Stimulated activated naive CD8-positive, alpha-beta T cell treated with anti-CD3 and anti-CD28 coated beads, Interleukin-15, amount 100 ng/mL, for 72 hours (primary cell): ENCODE results near the gene ECSIT.

Experiments used
- ATAC-seq: fragments of 150-1000 bp; cut with Tn5 transposase; 2 replicates; pipeline ENCODE4 v1.10.0; 2021; ENCODE audit warnings: mild to moderate bottlenecking, moderate library complexity
- DNase-seq, 2 donors: peaks; one replicate each; pipeline ENCODE4 v3.0.0; 2021 to 2022
- H3K27ac Mint-ChIP-seq, 2 donors: one replicate each; pipeline ENCODE4 v1.8.0; 2022; ENCODE audit warnings: mild to moderate bottlenecking in 2 of 2, mixed read lengths in 2 of 2, moderate library complexity in 2 of 2
- H3K27me3 Mint-ChIP-seq: one replicate; pipeline ENCODE4 v1.8.0; 2022; ENCODE audit warnings: mixed read lengths
- H3K4me1 Mint-ChIP-seq: one replicate; pipeline ENCODE4 v1.8.0; 2022; ENCODE audit warnings: mild to moderate bottlenecking, mixed read lengths
- H3K4me3 Mint-ChIP-seq, 2 donors: one replicate each; pipeline ENCODE4 v1.8.0; 2022; ENCODE audit warnings: mild to moderate bottlenecking in 2 of 2, mixed read lengths in 2 of 2, moderate library complexity in 1 of 2
- H3K9me3 Mint-ChIP-seq, 2 donors: one replicate each; pipeline ENCODE4 v1.8.0; 2022; ENCODE audit warnings: mixed read lengths in 2 of 2

Gene ECSIT

GRCh38 chr19:11534948-11535347, 6.0 kb upstream of the ECSIT start:
- DNase-seq, result no peak
- no peak for ATAC-seq
- Mint-ChIP-seq H3K4me1 (peaks cover 43% of the 10 kb centered on the region), H3K27me3 (peaks cover 26% of the 10 kb centered on the region), H3K27ac (no peak overlapping the region), H3K9me3 (no peaks in the 10 kb centered on the region), H3K4me3 (no peak overlapping the region)

DNA sequence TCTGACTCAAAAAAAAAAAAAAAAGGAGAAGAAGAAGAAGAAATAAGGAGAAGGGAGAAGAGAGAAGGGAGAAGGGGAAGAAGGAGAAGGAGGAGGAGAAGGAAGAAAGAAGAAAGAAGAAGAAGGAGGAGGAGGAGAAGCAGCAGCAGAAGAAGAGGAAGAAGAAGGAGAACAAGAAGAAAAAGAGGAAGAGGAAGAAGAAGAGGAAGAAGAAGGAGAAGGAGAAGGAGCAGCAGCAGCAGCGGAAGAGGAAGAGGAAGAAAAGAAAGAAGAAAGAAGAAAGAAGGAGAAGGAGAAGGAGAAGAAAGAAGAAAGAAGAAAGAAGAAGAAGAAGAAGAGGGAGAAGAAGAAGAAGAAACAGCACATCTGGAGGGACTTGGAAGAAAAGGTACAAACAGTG, 5.6 kb upstream of the ECSIT start:
- peaks cover 22% of the 10 kb centered on the region for H3K27me3 Mint-ChIP-seq
- peaks cover 43% of the 10 kb centered on the region for H3K4me1 Mint-ChIP-seq
- no peak overlapping the region for H3K4me3 Mint-ChIP-seq
- no peak for DNase-seq
- ATAC-seq, result no peak
- H3K27ac Mint-ChIP-seq, result no peak overlapping the region
- H3K9me3 Mint-ChIP-seq, result no peaks in the 10 kb centered on the region

DNA sequence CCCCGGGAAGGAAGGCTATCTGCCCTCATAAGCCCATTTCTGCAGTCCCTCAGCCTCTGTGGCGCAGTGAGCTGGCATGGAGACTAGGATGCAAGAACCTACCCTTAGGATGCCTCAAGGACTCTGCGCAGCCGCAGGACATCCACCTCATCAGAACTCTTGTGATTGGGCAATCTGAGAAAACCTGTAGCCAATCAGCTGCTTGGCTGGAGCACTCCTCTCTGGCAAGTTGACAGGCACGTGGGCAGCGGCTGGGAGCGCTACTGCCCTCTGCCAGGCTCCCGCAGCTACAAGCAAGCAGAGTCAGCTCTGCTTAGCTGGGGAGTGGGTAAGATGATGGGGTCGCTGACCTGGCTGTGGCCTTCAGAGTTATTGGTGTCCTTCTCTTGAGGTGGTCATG, 1.5 kb upstream of the ECSIT start:
- Mint-ChIP-seq H3K9me3 (no peaks in the 10 kb centered on the region), H3K4me3 (no peak overlapping the region), H3K4me1 (peaks cover 33% of the 10 kb centered on the region), H3K27ac (no peak overlapping the region), H3K27me3 (peaks cover 6% of the 10 kb centered on the region)
- DNase-seq (peak; percentile 56 to 66), ATAC-seq (peak; percentile 10)

- Mint-ChIP-seq H3K27ac (no peak overlapping the region), H3K9me3 (no peaks in the 10 kb centered on the region), H3K27me3 (no peaks in the 10 kb centered on the region), H3K4me1 (no peaks in the 10 kb centered on the region), H3K4me3 (no peak overlapping the region)
- DNase-seq (no peak), ATAC-seq (no peak)
Measured at GRCh38 chr19:11519138-11519537, 9.8 kb downstream of the ECSIT start.

- no peak for ATAC-seq
- H3K27ac Mint-ChIP-seq, result no peak overlapping the region
- H3K4me1 Mint-ChIP-seq, result no peaks in the 10 kb centered on the region
- no peak for DNase-seq
- H3K27me3 Mint-ChIP-seq, result no peaks in the 10 kb centered on the region
- H3K4me3 Mint-ChIP-seq, result no peak overlapping the region
- H3K9me3 Mint-ChIP-seq, result no peaks in the 10 kb centered on the region
Measured at GRCh38 chr19:11513946-11514345, 15.0 kb downstream of the ECSIT start.

DNA sequence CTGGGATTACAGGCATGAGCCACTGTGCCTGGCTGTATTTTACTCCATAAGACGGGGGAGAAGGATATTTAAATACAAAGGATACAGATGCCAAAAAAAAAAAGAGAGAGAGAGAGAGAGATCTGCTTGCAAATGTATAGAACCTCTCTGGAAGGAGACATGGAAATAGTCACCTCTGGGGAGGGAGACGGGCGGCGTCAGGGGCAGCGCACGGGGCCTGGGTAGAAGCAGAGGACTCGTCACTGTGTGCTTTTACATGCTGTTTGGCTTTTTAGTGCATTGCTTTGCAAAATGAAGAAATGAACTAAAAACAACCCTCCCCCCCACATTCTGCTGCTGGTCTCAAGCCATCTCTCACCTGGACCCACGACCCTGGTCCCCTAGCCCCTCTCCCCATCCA, 18.5 kb downstream of the ECSIT start:
- DNase-seq (no peak), ATAC-seq (no peak)
- no peaks in the 10 kb centered on the region for H3K9me3 Mint-ChIP-seq
- no peaks in the 10 kb centered on the region for H3K27me3 Mint-ChIP-seq
- peaks cover 24% of the 10 kb centered on the region for H3K4me1 Mint-ChIP-seq
- H3K27ac Mint-ChIP-seq, result no peak overlapping the region
- H3K4me3 Mint-ChIP-seq, result no peak overlapping the region

GRCh38 chr19:11507370-11508078, 21.4 kb downstream of the ECSIT start:
- peak overlapping the region; percentile 96 for H3K4me3 Mint-ChIP-seq
- H3K4me1 Mint-ChIP-seq, result peaks cover 38% of the 10 kb centered on the region
- H3K27me3 Mint-ChIP-seq, result no peaks in the 10 kb centered on the region
- H3K9me3 Mint-ChIP-seq, result no peaks in the 10 kb centered on the region
- DNase-seq (no peak), ATAC-seq (no peak)
- peak overlapping the region in 1 of 2 donors; percentile 40 for H3K27ac Mint-ChIP-seq

- ATAC-seq, result no peak
- Mint-ChIP-seq H3K9me3 (no peaks in the 10 kb centered on the region), H3K27me3 (no peaks in the 10 kb centered on the region), H3K27ac (peak overlapping the region; percentile 47 to 74), H3K4me1 (peaks cover 38% of the 10 kb centered on the region), H3K4me3 (peak overlapping the region; percentile 96)
- DNase-seq, result no peak
Measured at GRCh38 chr19:11506967-11507366, 22.0 kb downstream of the ECSIT start.

GRCh38 chr19:11506101-11506555, 22.8 kb downstream of the ECSIT start:
- peak overlapping the region; percentile 96 for H3K4me3 Mint-ChIP-seq
- no peaks in the 10 kb centered on the region for H3K9me3 Mint-ChIP-seq
- DNase-seq (no peak), ATAC-seq (peak; percentile 35)
- H3K4me1 Mint-ChIP-seq, result peaks cover 38% of the 10 kb centered on the region
- H3K27ac Mint-ChIP-seq, result peak overlapping the region; percentile 85 to 96
- H3K27me3 Mint-ChIP-seq, result no peaks in the 10 kb centered on the region

DNA sequence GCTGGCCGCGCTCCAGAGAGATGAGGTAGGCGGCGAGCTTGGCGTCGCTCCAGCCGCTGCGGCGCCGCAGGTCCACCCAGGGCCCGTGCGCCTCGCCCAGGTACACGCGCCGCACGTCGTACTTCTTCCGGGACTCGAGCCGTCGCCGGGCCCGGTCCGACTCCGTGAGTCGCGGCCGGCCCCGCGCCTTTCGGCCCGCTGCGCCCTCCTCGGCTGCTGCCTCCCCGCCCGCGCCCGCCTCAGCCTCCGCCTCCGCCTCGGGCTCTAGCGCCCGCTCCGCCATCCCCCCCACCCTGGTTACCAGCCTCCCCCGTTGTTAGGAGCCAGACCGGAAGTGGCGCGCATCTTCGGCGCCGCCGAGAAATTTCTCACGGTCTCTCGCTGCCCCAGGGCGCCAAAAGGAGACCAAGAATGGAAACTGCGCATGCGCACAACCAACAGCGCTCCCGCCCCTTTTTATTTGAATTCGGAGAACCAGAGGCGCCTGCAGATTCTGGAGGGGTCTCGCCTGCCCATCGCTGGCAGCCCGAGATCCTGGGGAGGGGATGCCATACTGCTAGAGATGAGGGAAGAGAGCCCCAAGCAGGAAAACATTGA, 23.3 kb downstream of the ECSIT start, which contains the start of gene ZNF653:
Gene ZNF653, minus strand, starts transcription at position 336 of the 597 bp plus-strand sequence. Its CDS starts 53 bp downstream, at position 283.
- Mint-ChIP-seq H3K4me3 (peak within 1 kb of the TSS; percentile 96), H3K9me3 (no peaks in the 10 kb centered on the region), H3K27me3 (no peaks in the 10 kb centered on the region), H3K4me1 (peaks cover 38% of the 10 kb centered on the region), H3K27ac (peak within 1 kb of the TSS; percentile 91 to 96)
- peak; percentile 94 to 95 for DNase-seq
- peak; percentile 84 for ATAC-seq

GRCh38 chr19:11505032-11505503, 23.9 kb downstream of the ECSIT start:
- ATAC-seq (peak; percentile 95), DNase-seq (peak; percentile 93 to 96)
- Mint-ChIP-seq H3K4me1 (peaks cover 41% of the 10 kb centered on the region), H3K9me3 (no peaks in the 10 kb centered on the region), H3K27ac (peak overlapping the region; percentile 91 to 96), H3K27me3 (no peaks in the 10 kb centered on the region), H3K4me3 (peak overlapping the region; percentile 91 to 96)

DNA sequence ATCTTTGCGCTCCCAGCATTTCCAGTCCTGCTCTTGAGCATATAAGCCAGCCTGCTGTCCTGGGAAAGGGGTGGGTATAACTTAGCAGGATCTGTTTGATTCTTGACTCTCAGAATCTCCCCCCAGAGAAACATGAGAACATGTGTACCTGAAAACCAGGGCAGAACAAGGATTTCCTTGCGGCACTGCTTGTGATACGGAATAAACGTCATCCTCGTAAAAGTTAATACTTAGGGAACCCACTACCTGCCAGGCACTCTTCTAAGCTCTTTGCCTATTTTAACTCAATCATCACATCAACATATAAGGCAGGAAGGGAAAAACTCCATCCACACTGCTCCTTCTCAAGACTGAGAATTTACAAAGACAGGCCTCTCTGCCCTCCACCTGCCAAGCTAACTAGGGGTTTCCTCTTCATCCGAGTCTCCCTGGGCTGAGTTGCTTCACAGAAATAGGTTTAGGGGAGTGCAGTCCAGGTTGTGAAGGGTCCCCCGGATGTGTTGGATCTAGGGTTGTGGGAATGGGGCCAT, 24.4 kb downstream of the ECSIT start:
- no peak for ATAC-seq
- no peaks in the 10 kb centered on the region for H3K9me3 Mint-ChIP-seq
- peak overlapping the region; percentile 91 to 96 for H3K4me3 Mint-ChIP-seq
- H3K4me1 Mint-ChIP-seq, result peaks cover 45% of the 10 kb centered on the region
- no peak for DNase-seq
- H3K27me3 Mint-ChIP-seq, result no peaks in the 10 kb centered on the region
- peak overlapping the region; percentile 91 to 96 for H3K27ac Mint-ChIP-seq

- DNase-seq, result no peak
- no peaks in the 10 kb centered on the region for H3K9me3 Mint-ChIP-seq
- no peak overlapping the region for H3K27ac Mint-ChIP-seq
- H3K27me3 Mint-ChIP-seq, result no peaks in the 10 kb centered on the region
- peaks cover 19% of the 10 kb centered on the region for H3K4me1 Mint-ChIP-seq
- no peak overlapping the region for H3K4me3 Mint-ChIP-seq
- no peak for ATAC-seq
Measured at GRCh38 chr19:11499890-11500420, 29.0 kb downstream of the ECSIT start.

DNA sequence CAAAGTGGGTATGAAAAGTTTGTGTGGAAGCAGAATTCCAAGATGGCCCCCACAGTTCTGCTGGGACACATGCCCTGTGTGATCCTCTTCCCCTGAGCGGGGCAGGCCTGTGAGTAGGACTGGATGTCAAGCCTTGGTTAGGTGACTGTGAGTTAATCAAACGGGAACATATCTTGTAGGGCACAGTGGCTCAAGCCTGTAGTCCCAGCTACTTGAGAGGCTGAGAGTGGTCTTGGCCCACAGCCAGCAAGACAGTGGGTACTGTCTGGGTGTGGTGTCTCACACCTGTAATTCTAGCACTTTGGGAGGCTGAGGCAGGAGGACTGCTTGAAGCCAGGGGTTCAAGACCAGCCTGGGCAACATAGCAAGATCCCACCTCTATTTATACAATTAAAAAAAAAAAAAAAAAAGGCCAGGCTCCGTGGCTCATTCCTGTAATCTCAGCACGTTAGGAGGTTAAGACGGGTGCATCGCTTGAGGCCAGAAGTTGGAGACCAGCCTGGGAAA, 29.7 kb downstream of the ECSIT start:
- Mint-ChIP-seq H3K4me1 (peaks cover 12% of the 10 kb centered on the region), H3K4me3 (no peak overlapping the region), H3K27ac (no peak overlapping the region), H3K27me3 (no peaks in the 10 kb centered on the region), H3K9me3 (no peaks in the 10 kb centered on the region)
- no peak for DNase-seq
- ATAC-seq, result no peak

DNA sequence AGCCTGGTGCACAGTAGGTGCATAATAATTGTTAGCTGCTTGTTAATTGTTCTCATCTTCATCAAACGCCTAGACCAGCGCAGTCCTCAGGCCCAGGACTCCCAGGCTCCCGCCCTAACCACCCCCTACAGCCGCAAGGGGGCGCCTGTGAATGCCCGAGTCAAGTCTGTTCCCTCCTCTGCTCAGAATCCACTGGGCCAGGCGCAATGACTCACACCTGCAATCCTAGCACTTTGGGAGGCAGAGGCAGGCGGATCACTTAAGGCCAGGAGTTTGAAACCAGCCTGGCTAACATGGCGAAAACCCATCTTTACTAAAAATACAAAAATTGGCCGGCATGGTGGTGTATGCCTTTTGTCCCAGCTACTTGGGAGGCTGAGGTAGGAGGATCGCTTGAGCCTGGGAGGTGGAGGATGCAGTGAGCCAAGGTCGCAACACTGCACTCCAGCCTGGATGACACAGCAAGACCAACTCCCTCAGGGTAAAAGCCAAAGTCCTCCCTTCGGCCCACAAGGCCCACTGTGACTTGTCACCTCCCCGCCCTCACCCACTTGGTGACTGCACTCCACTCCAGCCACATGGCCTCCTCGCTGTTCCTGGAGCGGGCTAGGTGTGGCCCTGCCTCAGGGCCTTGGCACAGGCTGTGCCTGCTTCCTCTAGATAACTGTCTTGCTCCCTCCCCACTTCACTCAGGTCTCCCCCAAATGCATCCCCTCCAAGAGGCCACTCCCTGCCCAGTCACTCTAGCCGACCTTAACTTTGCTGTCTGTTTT, 32.4 kb downstream of the ECSIT start:
- Mint-ChIP-seq H3K27me3 (no peaks in the 10 kb centered on the region), H3K4me1 (peaks cover 7% of the 10 kb centered on the region), H3K9me3 (no peaks in the 10 kb centered on the region), H3K27ac (no peak overlapping the region), H3K4me3 (no peak overlapping the region)
- ATAC-seq, result peak; percentile 83
- peak; percentile 52 to 66 for DNase-seq
